Upper lobe of left lung (tissue), 6 donors: ENCODE results near the gene SLC25A1. TPM values are rescaled to one million over a fixed set of nuclear protein-coding genes. Genes with fewer than 3 reads are reported as not detected.
A peak's percentile ranks its signal among the peaks of the same experiment; 100 is the strongest.

ENCODE experiments used
- ATAC-seq, 2 donors: fragments of 200-7000 bp; cut with Tn5 transposase; one replicate each; pipeline ENCODE4 v1.9.1; 2022; ENCODE audit warnings: mild to moderate bottlenecking in 2 of 2, moderate library complexity in 2 of 2; ENCODE audit not compliant: low FRiP score in 2 of 2
- DNase-seq, 2 donors: peaks; one replicate each; pipeline ENCODE4 v3.0.0-alpha.2; 2019 to 2020
- H3K27ac ChIP-seq, 4 donors: fragments of 200-600 bp; sonication (generic); one replicate each; pipeline ENCODE4 v1.5.1; 2016 to 2019
- H3K27me3 ChIP-seq, 4 donors: fragments of 200-600 bp; sonication (generic); one replicate each; pipeline ENCODE4 v1.5.1; 2017 to 2019
- H3K36me3 ChIP-seq, 4 donors: fragments of 200-600 bp; sonication (generic); one replicate each; pipeline ENCODE4 v1.5.1; 2016 to 2019
- H3K4me1 ChIP-seq, 4 donors: fragments of 200-600 bp; sonication (generic); one replicate each; pipeline ENCODE4 v1.5.1; 2018 to 2019
- H3K4me3 ChIP-seq, 4 donors: fragments of 200-600 bp; sonication (generic); one replicate each; pipeline ENCODE4 v1.5.1; 2017 to 2019; ENCODE audit warnings: mild to moderate bottlenecking in 2 of 4, moderate library complexity in 1 of 4
- H3K9me3 ChIP-seq, 4 donors: fragments of 200-600 bp; sonication (generic); one replicate each; pipeline ENCODE4 v1.5.1; 2018 to 2019
- EP300 ChIP-seq, 4 donors: sonication (generic); formaldehyde crosslinking; IDR thresholded peaks; one replicate each; pipeline ENCODE4 v1.5.1; 2017; ENCODE audit warnings: antibody characterized with exemption in 4 of 4, control low read depth in 2 of 4
- POLR2A ChIP-seq, 4 donors: fragments of 450-650 bp; IDR thresholded peaks; one replicate each; pipeline ENCODE4 v1.5.1; 2016 to 2017; ENCODE audit warnings: antibody characterized with exemption in 4 of 4, mild to moderate bottlenecking in 2 of 4
- POLR2AphosphoS5 ChIP-seq, 2 donors: sonication (generic); formaldehyde crosslinking; IDR thresholded peaks; one replicate each; pipeline ENCODE4 v1.5.1; 2017; ENCODE audit warnings: antibody characterized with exemption in 2 of 2
- WGBS, 2 donors: methylation state at CpG; one replicate each; pipeline ENCODE4 v1.1.5; 2017 to 2018; 5-methylcytosine and 5-hydroxymethylcytosine counted together
- total RNA-seq, 6 donors: library from RNA; depleted of rRNA in 4 of 6; stranded (reverse); fragments of >200 nt in 4 of 6; gene quantifications; one replicate each; pipeline versions ENCODE4 v1.1.0 to v1.2.1, GENCODE V29; 2016 to 2021
- TF ChIP-seq, protein P1 (sequence below), 6 experiments: fragments of 450-650 bp in 4 of 6; fragments of 200-600 bp in 2 of 6; sonication (generic) in 2 of 6; IDR thresholded peaks; one replicate each; pipeline ENCODE4 v1.5.1; 2016 to 2019; ENCODE audit warnings: antibody characterized with exemption in 6 of 6
- donor health status: DM: no; HTN: no; CAD: no; lungs with moderate emphysema.
- donor health status: DM: no; HTN: yes; CAD: no; lungs with severe emphysema.

The SLC25A1 gene
- total RNA-seq, 6 donors from 2014 or later: 26.2 to 82.1 (median 71.5) TPM

DNA sequence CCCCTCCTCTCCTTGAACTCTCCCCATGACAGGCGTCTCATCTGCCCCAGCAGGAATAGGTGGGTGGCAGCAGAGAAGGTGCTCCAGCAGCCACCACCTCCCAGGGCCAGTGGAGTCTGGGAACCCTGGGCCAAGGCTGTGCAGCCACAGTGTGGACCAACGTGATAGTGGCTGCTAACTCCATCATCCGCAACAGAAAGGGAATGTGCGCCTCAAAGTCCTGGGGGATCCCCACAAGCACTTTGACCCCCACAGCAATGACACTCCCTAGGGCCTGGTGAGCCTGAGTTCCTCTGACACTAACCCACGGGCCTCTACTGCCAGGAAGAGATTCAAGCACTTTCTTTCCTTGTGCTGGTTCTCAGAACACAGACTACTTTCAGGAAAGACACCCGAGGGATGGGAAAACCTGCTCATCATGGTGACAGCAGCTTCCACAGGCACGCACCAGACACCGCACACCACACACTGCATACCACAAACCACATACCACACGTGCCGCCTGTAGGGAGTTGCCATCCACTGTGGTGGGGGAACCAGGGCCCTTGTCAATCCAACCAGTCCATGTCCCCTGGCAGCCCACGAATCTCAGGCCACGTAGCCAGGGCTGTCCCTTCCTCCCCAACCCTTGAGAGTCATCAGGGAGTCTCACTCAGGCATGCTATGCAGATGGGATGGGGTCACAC is 3.4 kb upstream of the SLC25A1 start:
- H3K36me3 ChIP-seq: no peaks in the 10 kb centered on the region
- no peak for ATAC-seq
- no peak overlapping the region for H3K27ac ChIP-seq

DNA sequence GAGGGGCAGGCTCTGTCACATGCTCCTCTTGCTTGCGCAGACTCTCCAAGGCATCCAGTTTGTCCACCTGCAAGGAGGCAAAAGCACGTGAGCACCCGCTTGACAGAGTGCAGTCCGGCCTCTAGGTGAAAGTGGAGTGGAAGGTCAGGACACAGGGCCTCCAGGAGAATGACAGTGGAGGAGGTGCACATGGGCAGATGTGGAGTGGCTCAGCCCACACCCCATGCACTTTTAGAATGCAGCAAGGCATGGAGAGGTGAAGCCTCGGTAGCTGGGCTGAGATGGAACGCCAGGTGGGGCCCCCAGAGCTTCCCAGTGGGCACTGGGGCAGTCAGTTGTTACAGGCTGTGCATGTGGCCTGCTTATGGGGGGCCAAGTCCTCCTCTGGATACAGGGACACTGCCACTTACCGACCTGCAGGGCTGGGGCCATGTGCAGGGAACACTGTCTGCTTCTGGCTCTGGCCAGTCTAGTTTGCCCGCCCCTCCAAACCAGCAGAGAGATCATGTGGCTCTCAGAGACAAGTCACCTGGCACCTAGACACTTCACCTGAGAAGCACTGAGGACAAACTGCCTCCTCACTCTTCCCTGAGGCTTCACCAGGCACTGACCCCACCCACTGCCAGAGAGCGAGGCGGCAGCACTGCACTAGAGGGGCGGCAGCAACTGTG is 2.3 kb upstream of the SLC25A1 start:
- Histone ChIP-seq H3K4me1 (peaks cover 13 to 27% (median 21%) of the 10 kb centered on the region in 4 donors), H3K27me3 (no peaks in the 10 kb centered on the region), H3K27ac (no peak overlapping the region), H3K9me3 (no peaks in the 10 kb centered on the region), H3K36me3 (peaks cover 0 to under 1% (median 0%) of the 10 kb centered on the region in 4 donors), H3K4me3 (no peak overlapping the region)
- TF ChIP-seq EP300 (IDR thresholded peaks at IDR 0.05) (no peak), POLR2A (IDR thresholded peaks at IDR 0.05) (no peak), POLR2AphosphoS5 (IDR thresholded peaks at IDR 0.05) (no peak)
- no peak for DNase-seq
- 91 to 95% methylated on average over 7 to 11 of the region's 11 CpGs for WGBS, 2 donors
- ATAC-seq: no peak

More for the DNA sequence above, 3.4 kb upstream of the SLC25A1 start:
- H3K4me3 ChIP-seq: no peak overlapping the region
- no peaks in the 10 kb centered on the region for H3K9me3 ChIP-seq
- DNase-seq: no peak
- TF ChIP-seq EP300 (IDR thresholded peaks at IDR 0.05) (no peak), POLR2AphosphoS5 (IDR thresholded peaks at IDR 0.05) (no peak), POLR2A (IDR thresholded peaks at IDR 0.05) (no peak)
- TF ChIP-seq, protein P1, sequence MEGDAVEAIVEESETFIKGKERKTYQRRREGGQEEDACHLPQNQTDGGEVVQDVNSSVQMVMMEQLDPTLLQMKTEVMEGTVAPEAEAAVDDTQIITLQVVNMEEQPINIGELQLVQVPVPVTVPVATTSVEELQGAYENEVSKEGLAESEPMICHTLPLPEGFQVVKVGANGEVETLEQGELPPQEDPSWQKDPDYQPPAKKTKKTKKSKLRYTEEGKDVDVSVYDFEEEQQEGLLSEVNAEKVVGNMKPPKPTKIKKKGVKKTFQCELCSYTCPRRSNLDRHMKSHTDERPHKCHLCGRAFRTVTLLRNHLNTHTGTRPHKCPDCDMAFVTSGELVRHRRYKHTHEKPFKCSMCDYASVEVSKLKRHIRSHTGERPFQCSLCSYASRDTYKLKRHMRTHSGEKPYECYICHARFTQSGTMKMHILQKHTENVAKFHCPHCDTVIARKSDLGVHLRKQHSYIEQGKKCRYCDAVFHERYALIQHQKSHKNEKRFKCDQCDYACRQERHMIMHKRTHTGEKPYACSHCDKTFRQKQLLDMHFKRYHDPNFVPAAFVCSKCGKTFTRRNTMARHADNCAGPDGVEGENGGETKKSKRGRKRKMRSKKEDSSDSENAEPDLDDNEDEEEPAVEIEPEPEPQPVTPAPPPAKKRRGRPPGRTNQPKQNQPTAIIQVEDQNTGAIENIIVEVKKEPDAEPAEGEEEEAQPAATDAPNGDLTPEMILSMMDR (IDR thresholded peaks at IDR 0.05): no peak
- no peaks in the 10 kb centered on the region for H3K27me3 ChIP-seq
- whole genome bisulfite sequencing, 2 donors: 66 to 76% methylated on average over 9 to 12 of the region's 12 CpGs
- H3K4me1 ChIP-seq: peaks cover 10 to 24% (median 18%) of the 10 kb centered on the region in 4 donors

DNA sequence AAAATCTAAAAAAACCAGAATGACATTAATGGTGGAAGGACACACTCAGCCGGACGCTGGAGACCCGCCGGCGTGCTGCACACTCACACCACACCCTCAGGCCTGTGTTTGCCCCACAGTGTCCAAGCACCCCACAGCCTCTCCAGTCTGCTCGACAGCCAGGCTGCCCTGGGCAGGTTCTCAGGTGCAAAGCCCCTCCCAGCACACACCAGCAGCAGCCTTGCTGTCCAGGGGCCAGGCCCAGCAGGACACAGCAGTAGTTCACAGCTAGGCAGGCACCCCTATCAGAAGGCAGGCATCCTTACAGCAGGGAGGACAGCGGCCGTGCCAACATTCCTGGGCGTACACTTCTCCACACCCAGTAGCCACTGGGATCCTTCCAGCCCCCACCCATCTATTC is 1.7 kb upstream of the SLC25A1 start:
- Histone ChIP-seq H3K9me3 (no peaks in the 10 kb centered on the region), H3K27ac (peak overlapping the region in 1 of 4 donors; percentile 89), H3K27me3 (no peaks in the 10 kb centered on the region), H3K4me1 (peaks cover 13 to 30% (median 21%) of the 10 kb centered on the region in 4 donors), H3K4me3 (no peak overlapping the region), H3K36me3 (peaks cover 0 to 7% (median 0%) of the 10 kb centered on the region in 4 donors)
- WGBS, 2 donors: 94% methylated on average over 7 to 9 of the region's 9 CpGs
- DNase-seq: peak in 1 of 2 donors; percentile 55
- no peak for ATAC-seq
- TF ChIP-seq EP300 (IDR thresholded peaks at IDR 0.05) (no peak), POLR2AphosphoS5 (IDR thresholded peaks at IDR 0.05) (no peak), POLR2A (IDR thresholded peaks at IDR 0.05) (no peak)
- TF ChIP-seq, protein P1 (IDR thresholded peaks at IDR 0.05): no peak

DNA sequence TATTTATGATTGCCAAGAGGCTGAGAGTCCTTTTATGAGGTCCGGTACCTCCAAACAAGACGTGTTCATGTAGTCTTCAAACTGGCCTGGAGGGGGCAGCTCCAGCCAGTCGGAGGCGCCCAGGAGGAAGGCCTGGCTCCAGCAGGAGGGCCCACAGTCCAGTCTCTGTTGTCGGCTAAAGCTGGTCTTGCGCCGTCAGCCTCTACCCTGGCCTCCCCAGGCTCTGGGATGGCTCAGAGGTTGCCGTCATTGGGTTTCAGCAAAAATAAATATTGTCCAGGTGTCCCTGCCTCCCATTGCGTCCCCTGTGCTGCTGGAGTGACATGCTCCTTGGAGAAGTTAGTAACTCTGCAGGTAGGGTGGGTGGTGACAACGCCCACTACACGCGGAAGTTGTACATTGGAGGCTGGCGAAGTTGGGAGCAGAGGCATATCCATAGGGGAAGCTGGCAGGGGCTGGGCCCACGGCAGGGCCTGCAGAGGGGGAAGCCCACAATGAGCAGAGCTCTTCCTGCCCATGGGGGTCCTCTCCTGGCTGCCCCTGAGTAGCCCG is 1.0 kb upstream of the SLC25A1 start:
- DNase-seq (peak; percentile 74 to 86), ATAC-seq (peak; percentile 87 to 90)
- 34 to 73% methylated on average over 5 to 14 of the region's 15 CpGs for WGBS, 2 donors
- Histone ChIP-seq H3K4me1 (peaks cover 17 to 36% (median 25%) of the 10 kb centered on the region in 4 donors), H3K36me3 (peaks cover 0 to 8% (median 0%) of the 10 kb centered on the region in 4 donors), H3K27me3 (no peaks in the 10 kb centered on the region), H3K4me3 (peak overlapping the region in 3 of 4 donors; percentile 78 to 98 (median 95)), H3K27ac (peak overlapping the region; percentile 51 to 89 (median 85)), H3K9me3 (no peaks in the 10 kb centered on the region)
- no peak for TF ChIP-seq EP300 (IDR thresholded peaks at IDR 0.05)
- TF ChIP-seq, protein P1 (IDR thresholded peaks at IDR 0.05): peak; percentile 61 to 83 (median 72)
- no peak for TF ChIP-seq POLR2AphosphoS5 (IDR thresholded peaks at IDR 0.05)
- TF ChIP-seq POLR2A (IDR thresholded peaks at IDR 0.05): no peak
